Transverse colon (tissue), 4 donors: Measurements from ENCODE around the gene AK2. TPM values are rescaled to one million over a fixed set of nuclear protein-coding genes. Genes with fewer than 3 reads are reported as not detected.

Experiments
- DNase-seq: peaks from one replicate; pipeline ENCODE4 v3.0.0-alpha.2; 2019
- H3K27ac ChIP-seq, 4 donors: fragments of 200-600 bp; sonication (generic); 2 replicates each; pipeline ENCODE4 v1.5.1; 2016 to 2018; ENCODE audit warnings: inconsistent platforms in 4 of 4
- H3K27me3 ChIP-seq: fragments of 200-600 bp; sonication (generic); 2 replicates; pipeline ENCODE4 v1.5.1; 2017; ENCODE audit warnings: inconsistent platforms
- H3K36me3 ChIP-seq, 4 donors: fragments of 200-600 bp; sonication (generic); 2 replicates each; pipeline ENCODE4 v1.5.1; 2017 to 2019; ENCODE audit warnings: inconsistent platforms in 4 of 4
- H3K4me1 ChIP-seq, 4 donors: fragments of 200-600 bp; sonication (generic); 2 replicates each; pipeline ENCODE4 v1.5.1; 2017 to 2020; ENCODE audit warnings: inconsistent platforms in 4 of 4
- H3K4me3 ChIP-seq, 4 donors: fragments of 200-600 bp; sonication (generic); 1 replicate in 1 of 4; 2 replicates in 3 of 4; pipeline versions ENCODE4 v1.5.1 to v1.6.1; 2017 to 2019; ENCODE audit warnings: inconsistent platforms in 4 of 4
- H3K9me3 ChIP-seq, 2 donors: fragments of 200-600 bp; sonication (generic); 2 replicates each; pipeline ENCODE4 v1.5.1; 2017 to 2019; ENCODE audit warnings: inconsistent platforms in 2 of 2
- CTCF ChIP-seq, 5 experiments: fragments of 200-600 bp in 3 of 5; fragments of 450-650 bp in 2 of 5; sonication (generic) in 3 of 5; IDR thresholded peaks; 1 replicate in 2 of 5; 2 replicates in 3 of 5; pipeline ENCODE4 v1.5.1; 2016 to 2017; ENCODE audit warnings: antibody characterized with exemption in 5 of 5, inconsistent platforms in 3 of 5, mild to moderate bottlenecking in 2 of 5, moderate library complexity in 1 of 5
- EP300 ChIP-seq: sonication (generic); formaldehyde crosslinking; IDR thresholded peaks from one replicate; pipeline ENCODE4 v1.6.1; 2017; ENCODE audit warnings: antibody characterized with exemption, low read depth
- POLR2A ChIP-seq: fragments of 450-650 bp; IDR thresholded peaks from one replicate; pipeline ENCODE4 v1.6.1; 2016; ENCODE audit warnings: antibody characterized with exemption, mild to moderate bottlenecking, moderate library complexity
- POLR2AphosphoS5 ChIP-seq, 3 donors: sonication (generic); formaldehyde crosslinking; IDR thresholded peaks; one replicate each; pipeline ENCODE4 v1.6.1; 2016; ENCODE audit warnings: antibody characterized with exemption in 3 of 3
- WGBS, 2 donors: methylation state at CpG; one replicate each; pipeline ENCODE4 v1.1.5; 2018; ENCODE audit warnings: low coverage in 1 of 2; 5-methylcytosine and 5-hydroxymethylcytosine counted together
- in situ Hi-C, 4 donors: fragments of 200-750 bp; cut with MboI; loops; one replicate each; pipeline versions ENCODE4 v1.15.0 to v1.15.1; 2017; ENCODE audit warnings: low sequenced_read_pairs in 3 of 4, low pct_ligation_motif_present in 1 of 4, low pct_unique_long_range_greater_than_20kb in 1 of 4
- intact Hi-C: fragments of 100-400 bp; cut with DNase I; formaldehyde crosslinking; loops from one replicate; pipeline ENCODE4 v1.15.1; 2023; ENCODE audit warnings: low total_unique reads
- total RNA-seq, 4 donors: library from RNA; depleted of rRNA; stranded (reverse); fragments of >200 nt; gene quantifications; one replicate each; pipeline ENCODE4 v1.1.0, GENCODE V29; 2016

The AK2 gene
- total RNA-seq, 4 donors from 2014 or later, result 209 to 296 (median 211) TPM

- no peaks in the 10 kb centered on the region for H3K9me3 ChIP-seq
- no peaks in the 10 kb centered on the region for H3K36me3 ChIP-seq
- H3K27ac ChIP-seq, result peak overlapping the region in 1 of 4 donors; percentile 17
- intact Hi-C loops, result no loop called here
- 0 to 25% methylated on average over 1 to 2 of the region's 2 CpGs for WGBS, 2 donors
- peak in 1 of 3 donors; percentile 15 for TF ChIP-seq POLR2AphosphoS5 (IDR thresholded peaks at IDR 0.05)
- TF ChIP-seq CTCF (IDR thresholded peaks at IDR 0.05), result no peak
- H3K4me1 ChIP-seq, result peaks cover 0 to 21% (median 5%) of the 10 kb centered on the region in 4 donors
- in situ Hi-C loops, result no loop called here
- no peak overlapping the region for H3K4me3 ChIP-seq
- DNase-seq, result peak; percentile 64
- H3K27me3 ChIP-seq, result no peaks in the 10 kb centered on the region
Measured at GRCh38 chr1:33045246-33045645, 8.6 kb upstream of the AK2 start.

- no peaks in the 10 kb centered on the region for H3K9me3 ChIP-seq
- H3K27ac ChIP-seq, result no peak overlapping the region
- H3K4me3 ChIP-seq, result no peak overlapping the region
- in situ Hi-C loops, result no loop called here
- 66 to 77% methylated on average over 4 to 8 of the region's 8 CpGs for WGBS, 2 donors
- DNase-seq, result no peak
- peaks cover 0 to 14% (median 5%) of the 10 kb centered on the region in 4 donors for H3K4me1 ChIP-seq
- no peak for TF ChIP-seq POLR2AphosphoS5 (IDR thresholded peaks at IDR 0.05)
- TF ChIP-seq EP300, result no peak
- TF ChIP-seq POLR2A, result no peak
- no peak for TF ChIP-seq CTCF (IDR thresholded peaks at IDR 0.05)
- intact Hi-C loops, result no loop called here
- H3K27me3 ChIP-seq, result no peaks in the 10 kb centered on the region
- H3K36me3 ChIP-seq, result no peaks in the 10 kb centered on the region
Measured at GRCh38 chr1:33043267-33044092, 6.8 kb upstream of the AK2 start.

GRCh38 chr1:33042831-33043230 lies 6.1 kb upstream of the AK2 start:
- no peak overlapping the region for H3K27ac ChIP-seq

GRCh38 chr1:33041026-33041425 lies 4.3 kb upstream of the AK2 start:
- in situ Hi-C loops, result no loop called here
- peaks cover 0 to 18% (median 9%) of the 10 kb centered on the region in 4 donors for H3K4me1 ChIP-seq
- no peak overlapping the region for H3K27ac ChIP-seq
- DNase-seq, result no peak
- no peaks in the 10 kb centered on the region for H3K9me3 ChIP-seq
- 83 to 92% methylated on average over 1 of the region's 1 CpG for WGBS, 2 donors
- intact Hi-C loops, result no loop called here
- no peak for TF ChIP-seq CTCF (IDR thresholded peaks at IDR 0.05)
- no peak for TF ChIP-seq EP300
- TF ChIP-seq POLR2AphosphoS5 (IDR thresholded peaks at IDR 0.05), result no peak
- no peak for TF ChIP-seq POLR2A
- no peaks in the 10 kb centered on the region for H3K27me3 ChIP-seq
- no peak overlapping the region for H3K4me3 ChIP-seq
- no peaks in the 10 kb centered on the region for H3K36me3 ChIP-seq

More at GRCh38 chr1:33042831-33043230, 6.1 kb upstream of the AK2 start:
- H3K27me3 ChIP-seq, result no peaks in the 10 kb centered on the region
- WGBS, 2 donors, result 67 to 85% methylated on average over 1 of the region's 1 CpG
- peaks cover 0 to 11% (median 5%) of the 10 kb centered on the region in 4 donors for H3K4me1 ChIP-seq
- no peak overlapping the region for H3K4me3 ChIP-seq
- DNase-seq, result no peak
- TF ChIP-seq POLR2A (no peak), POLR2AphosphoS5 (IDR thresholded peaks at IDR 0.05) (no peak)
- in situ Hi-C loops (no loop called here), intact Hi-C loops (no loop called here)
- no peaks in the 10 kb centered on the region for H3K9me3 ChIP-seq
- no peaks in the 10 kb centered on the region for H3K36me3 ChIP-seq
